NCI-H82 treated with DMSO at 0.1 percent for 48 hours (cell line): ENCODE measurements around the gene GPR35.
"Not testable (repeated sequence)": the region's sequence is repeated elsewhere in the genome, so short reads cannot be mapped to it uniquely, and the experiment has no call there.

Source experiments
- DNase-seq: peaks from one replicate; lab custom pipeline; 2025; ENCODE audit not compliant: unreplicated experiment; lab: John Stamatoyannopoulos, UW

Gene GPR35

DNA sequence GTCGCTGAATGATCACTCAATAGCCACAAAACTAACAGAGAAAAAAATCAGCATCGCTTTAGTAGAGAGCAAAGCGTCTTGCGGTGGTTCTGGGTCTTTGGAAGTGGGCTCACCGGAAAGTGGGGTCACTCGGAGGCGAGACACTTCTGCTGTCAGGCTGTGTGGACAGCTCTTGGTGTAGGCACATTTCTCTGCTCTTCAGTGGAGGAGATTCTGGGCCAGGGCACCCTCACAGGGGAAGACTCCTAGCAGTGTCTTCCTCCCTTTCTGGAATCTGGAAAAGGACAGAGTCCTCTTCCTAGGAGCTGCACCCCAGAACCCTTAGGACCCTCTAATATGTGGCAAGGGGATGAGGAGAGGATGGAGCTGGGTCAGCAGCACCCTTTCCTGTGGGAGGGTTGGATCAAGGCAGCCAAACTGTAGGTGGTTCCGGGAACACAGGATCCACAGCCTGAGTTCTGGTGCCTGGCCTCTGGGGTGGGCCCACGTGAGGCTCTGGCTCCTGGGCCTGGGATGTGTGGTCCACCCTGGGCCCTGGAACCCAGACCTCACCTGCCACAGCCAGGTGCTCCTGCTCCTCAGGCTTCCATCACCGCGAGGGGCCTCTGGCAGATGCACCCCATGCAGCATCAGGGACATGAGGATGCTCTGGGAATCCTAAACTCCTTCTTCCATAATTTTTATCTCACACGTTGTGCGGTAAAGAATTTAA lies 25.1 kb downstream of the GPR35 start:
- no peak for DNase-seq

GRCh38 chr2:240651185-240651584 lies 25.9 kb downstream of the GPR35 start:
- no peak for DNase-seq

DNA sequence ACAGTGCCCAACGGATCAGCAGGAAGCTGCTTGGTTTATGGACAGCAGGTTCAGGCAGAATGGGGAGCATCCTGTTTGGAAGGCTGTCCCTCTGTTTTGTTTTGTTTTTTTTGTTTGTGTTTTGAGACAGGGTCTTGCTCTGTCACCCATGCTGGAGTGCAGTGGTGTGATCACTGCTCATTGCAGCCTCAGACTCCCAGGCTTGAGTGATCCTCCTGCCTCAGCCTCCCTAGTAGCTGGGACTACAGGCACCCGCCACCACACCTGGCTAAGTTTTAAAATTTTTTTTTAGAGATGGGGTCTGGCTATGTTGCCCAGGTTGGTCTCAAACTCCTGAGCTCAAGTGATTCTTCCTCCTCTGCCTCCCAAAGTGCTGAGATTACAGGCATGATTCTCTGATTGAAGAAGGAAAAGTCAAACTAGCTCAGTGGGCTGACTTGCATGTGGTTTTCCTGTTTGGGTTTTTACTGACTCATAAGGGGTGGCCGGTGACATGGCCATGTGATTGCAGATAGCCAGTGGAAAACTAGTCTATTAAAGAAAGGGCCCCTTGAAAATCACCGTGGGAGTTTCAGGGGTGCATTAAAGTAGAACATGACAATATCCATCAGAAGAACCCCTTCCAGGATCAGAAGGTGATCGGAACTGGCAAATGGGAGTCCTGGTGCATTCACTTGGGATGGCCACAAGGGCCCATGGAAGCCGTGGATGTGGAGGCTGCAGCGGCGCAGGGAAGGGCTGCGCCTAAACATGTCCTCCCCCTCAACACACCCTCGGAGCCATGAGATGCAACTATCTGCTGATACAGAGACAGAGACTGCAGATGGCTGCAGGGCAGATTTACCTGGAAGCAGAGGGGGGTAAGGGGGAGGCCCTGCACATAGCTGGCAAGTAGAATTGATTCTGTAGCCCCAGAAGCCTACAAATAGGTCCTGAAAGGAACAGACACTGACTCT lies 30.9 kb downstream of the GPR35 start:
- DNase-seq = no peak

GRCh38 chr2:240659883-240660282 lies 34.6 kb downstream of the GPR35 start:
- DNase-seq = not testable (repeated sequence)

GRCh38 chr2:240662681-240663080 lies 37.4 kb downstream of the GPR35 start:
- DNase-seq = no peak

GRCh38 chr2:240663546-240664190 lies 38.4 kb downstream of the GPR35 start:
- DNase-seq = no peak

- no peak for DNase-seq
These were observed 39.3 kb downstream of the GPR35 start for GRCh38 chr2:240664622-240665021.

- no peak for DNase-seq
These were observed 45.1 kb downstream of the GPR35 start for GRCh38 chr2:240670402-240670801.

- no peak for DNase-seq
These were observed 45.7 kb downstream of the GPR35 start for GRCh38 chr2:240670950-240671349.

GRCh38 chr2:240672076-240672700 lies 46.9 kb downstream of the GPR35 start:
- DNase-seq = no peak

DNA sequence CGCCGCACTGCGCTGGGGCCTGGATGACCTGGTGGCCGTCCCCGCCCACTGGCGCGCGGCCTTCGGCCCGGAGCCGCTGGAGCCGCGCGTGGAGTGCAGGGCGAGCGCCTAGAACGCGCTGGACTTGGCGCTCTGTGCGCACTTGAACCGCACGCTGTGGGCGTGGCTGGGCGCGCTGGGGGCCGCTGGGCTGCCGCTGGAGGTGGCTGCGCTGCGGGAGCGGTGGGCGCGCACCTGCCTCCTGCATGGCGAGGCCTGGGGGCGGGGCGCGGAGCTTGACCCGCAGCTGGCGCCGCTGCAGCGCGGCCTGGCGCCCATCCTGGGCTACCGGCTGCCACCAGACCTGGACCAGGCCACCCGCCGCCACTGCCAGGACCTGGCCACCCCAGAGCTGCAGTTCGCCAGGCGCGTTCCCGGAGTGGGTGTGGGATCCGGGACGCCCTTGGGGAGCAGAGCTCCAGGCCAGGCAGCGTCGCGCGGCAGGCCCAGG lies 47.5 kb downstream of the GPR35 start:
- DNase-seq = no peak

- DNase-seq = not testable (repeated sequence)
These were observed 49.3 kb downstream of the GPR35 start for GRCh38 chr2:240674461-240675184.

DNA sequence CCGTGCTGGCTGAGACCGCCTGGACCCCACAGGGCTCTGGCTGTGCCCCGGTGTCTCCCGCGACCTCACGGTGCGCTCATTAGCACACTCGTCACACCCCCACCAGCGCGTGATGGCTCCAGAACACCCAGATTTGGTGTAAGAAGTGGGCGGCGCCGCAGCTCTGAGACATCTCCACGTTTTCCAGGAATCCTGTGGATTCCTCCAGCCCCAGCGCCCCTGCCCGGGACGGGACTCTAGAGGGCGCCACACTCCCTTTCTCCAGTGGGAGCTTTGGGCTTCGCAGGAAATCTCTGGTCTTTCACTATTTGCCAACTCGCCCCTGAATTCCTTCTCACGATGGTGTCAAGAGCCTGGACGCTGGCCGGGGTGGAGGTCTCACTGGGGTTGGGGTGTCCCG lies 50.1 kb downstream of the GPR35 start:
- not testable (repeated sequence) for DNase-seq

GRCh38 chr2:240678043-240678442 lies 52.8 kb downstream of the GPR35 start:
- DNase-seq = not testable (repeated sequence)

DNA sequence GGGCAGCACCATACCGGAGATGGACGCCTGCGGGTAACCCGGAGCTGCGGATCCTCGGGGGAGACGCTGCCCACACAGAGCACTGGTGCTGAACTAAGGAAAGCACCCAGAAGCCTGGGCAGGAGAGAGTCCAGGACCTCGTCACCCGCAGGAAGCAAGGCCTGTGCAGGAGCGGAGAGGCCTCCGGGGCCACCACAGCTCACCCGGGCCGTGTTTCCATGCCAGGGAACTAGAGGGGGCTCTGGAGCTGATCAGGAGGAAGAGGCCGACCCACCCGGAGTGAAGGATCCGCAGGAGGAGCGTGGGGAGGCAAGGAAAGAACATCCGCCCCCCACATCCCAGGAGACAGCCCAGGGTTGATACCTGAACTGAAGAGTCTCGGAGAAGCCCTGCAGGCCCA lies 53.6 kb downstream of the GPR35 start:
- DNase-seq = not testable (repeated sequence)

DNA sequence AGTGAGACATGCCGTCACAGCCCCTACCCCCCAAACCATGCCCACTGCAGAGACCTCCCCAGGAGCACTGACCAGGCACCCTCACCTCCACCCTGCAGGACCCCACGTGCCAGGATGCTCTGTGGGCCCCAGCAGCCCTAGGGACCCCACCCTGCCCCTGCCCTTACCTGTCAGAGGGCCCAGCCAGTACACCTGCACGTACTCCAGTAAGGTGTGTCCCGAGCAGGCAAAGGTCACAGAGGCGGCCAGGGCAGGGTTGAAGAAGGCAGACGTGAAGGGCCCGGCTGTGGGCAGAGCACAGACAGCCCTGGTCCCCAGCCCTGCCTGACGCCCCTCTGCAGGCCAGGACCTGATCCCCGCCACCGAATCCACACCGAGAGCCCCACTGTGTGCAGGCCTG lies 54.9 kb downstream of the GPR35 start:
- not testable (repeated sequence) for DNase-seq
